ENCODE measurements around the gene CHDH.

CHDH gene

DNA sequence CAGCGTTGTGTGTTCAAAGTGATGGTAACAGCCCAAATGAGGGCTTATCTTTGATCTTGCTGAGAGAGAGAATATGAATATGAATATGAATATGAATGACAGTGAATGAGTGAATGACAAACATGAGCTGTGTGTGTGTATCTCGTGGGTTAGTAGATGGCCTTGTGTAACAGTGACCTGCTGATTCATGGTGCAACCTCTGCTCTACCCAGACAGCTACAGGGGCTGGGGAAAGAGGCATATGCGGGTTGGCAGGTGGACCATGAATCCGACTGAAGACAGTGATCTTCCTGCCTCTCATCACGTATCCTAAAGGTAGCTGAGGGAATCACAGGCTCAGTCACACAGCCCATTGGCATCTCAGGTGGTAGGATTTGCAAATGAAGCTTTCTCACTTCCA, 58.2 kb downstream of the CHDH start:
- DNase-seq: no peak

DNA sequence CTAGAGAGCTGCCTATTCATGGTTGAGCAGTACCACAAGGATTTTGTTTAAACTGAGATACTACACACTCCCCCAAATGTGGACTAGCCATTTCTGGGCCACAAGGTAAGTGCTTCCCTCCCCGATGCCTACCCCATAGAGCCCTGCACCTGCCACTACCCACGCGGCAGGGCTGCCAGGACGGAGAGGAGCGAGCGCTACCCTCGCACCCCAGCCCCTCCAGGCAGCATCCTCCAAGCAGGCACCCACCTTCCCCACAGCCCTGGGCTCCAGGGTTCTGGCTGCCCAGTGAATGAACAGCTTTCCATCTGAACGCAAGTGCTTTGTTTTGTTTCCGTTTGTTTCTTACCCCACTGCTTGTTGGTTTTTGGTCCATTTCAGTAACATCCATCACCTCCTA, 59.2 kb downstream of the CHDH start:
- no peak for DNase-seq

DNA sequence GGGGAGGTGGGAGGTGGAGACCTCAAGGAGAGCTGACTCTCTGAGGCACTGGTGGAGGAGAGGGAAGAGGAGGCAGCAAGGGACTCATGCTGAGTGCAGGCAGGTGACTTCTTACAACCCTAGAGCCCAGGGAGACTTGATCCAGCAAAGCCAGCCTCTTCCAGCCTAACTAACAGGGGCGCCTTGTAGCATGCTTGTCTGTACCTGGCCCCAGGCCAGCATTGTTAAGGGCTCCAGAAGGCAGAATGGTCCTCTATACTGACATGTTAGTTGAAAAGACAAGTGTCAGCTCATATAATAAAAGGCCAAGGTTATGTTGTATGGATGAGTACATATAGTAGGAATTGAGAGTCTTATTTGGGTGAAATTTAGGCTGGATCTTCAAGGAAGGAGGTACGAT, 65.4 kb downstream of the CHDH start:
- no peak for DNase-seq

GRCh38 chr3:53780171-53780570, 66.0 kb downstream of the CHDH start:
- no peak for DNase-seq

- no peak for DNase-seq
These were observed 68.1 kb downstream of the CHDH start for GRCh38 chr3:53778153-53778552.

DNA sequence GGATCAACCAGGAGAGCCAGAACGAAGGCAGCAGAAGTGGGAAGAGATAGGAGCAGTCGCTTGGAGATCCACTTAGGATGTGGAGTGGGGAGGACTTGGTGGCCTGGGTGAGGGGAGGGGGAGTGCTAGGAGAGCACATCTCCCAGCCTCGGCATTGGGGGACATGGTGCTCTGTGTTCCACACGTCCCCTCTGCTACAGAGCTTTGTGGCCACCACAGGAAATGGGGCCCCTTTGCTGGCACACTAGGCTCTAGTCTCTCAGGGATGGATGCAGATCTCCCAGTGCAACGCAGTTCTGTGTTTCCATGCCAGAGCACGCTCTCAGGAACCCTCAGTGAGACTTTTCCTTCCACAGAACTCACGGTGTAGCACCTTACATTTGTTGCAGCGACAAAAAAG, 68.8 kb downstream of the CHDH start:
- DNase-seq: no peak

GRCh38 chr3:53776494-53777101, 69.6 kb downstream of the CHDH start:
- DNase-seq: no peak

- no peak for DNase-seq
These were observed 70.4 kb downstream of the CHDH start for GRCh38 chr3:53775834-53776251.

- DNase-seq: no peak
These were observed 71.2 kb downstream of the CHDH start for GRCh38 chr3:53775018-53775417.

DNA sequence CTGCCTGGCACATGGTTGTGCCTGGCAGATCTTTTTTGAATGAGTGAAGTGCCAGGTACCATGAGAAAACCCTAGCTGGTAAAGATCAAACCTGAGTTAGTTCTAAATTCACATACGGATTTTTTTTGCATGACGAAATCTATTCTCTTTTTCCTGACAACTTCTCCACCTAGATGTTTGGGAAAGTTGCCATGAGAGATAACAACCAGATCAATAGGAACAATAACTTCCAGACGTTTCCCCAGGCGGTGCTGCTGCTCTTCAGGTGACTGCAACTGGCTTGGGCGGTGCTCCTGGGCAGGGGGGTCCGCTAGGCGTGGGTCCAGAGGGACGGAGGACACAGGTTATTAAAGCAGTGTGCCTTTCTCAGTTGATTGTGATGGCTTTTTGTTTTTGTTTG, 71.8 kb downstream of the CHDH start:
- no peak for DNase-seq

- DNase-seq: peak in 1 of 5 donors; percentile 37
These were observed 72.4 kb downstream of the CHDH start for GRCh38 chr3:53773611-53774368.

DNA sequence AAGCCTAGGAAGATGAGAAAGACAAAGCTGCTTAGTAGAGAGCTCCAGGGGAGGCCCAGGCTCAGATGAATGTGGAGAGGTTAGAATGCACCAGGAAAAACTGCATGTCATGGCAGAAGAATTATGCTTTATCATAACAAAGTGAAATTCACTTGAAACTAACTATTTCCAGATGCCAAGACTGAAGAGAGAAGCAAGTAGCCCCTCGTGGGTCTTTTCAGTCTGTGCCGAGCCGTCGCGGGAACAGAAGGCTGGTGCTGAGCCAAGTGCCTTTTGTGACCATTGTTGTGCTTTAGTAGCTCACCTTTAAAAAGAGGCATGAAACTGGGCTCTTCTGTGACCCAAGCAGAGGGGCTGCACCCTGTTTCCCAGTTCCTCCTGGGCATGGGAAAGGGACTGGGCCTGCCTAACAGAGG, 73.2 kb downstream of the CHDH start:
- no peak for DNase-seq

GRCh38 chr3:53772562-53772961, 73.7 kb downstream of the CHDH start:
- DNase-seq: no peak

DNA sequence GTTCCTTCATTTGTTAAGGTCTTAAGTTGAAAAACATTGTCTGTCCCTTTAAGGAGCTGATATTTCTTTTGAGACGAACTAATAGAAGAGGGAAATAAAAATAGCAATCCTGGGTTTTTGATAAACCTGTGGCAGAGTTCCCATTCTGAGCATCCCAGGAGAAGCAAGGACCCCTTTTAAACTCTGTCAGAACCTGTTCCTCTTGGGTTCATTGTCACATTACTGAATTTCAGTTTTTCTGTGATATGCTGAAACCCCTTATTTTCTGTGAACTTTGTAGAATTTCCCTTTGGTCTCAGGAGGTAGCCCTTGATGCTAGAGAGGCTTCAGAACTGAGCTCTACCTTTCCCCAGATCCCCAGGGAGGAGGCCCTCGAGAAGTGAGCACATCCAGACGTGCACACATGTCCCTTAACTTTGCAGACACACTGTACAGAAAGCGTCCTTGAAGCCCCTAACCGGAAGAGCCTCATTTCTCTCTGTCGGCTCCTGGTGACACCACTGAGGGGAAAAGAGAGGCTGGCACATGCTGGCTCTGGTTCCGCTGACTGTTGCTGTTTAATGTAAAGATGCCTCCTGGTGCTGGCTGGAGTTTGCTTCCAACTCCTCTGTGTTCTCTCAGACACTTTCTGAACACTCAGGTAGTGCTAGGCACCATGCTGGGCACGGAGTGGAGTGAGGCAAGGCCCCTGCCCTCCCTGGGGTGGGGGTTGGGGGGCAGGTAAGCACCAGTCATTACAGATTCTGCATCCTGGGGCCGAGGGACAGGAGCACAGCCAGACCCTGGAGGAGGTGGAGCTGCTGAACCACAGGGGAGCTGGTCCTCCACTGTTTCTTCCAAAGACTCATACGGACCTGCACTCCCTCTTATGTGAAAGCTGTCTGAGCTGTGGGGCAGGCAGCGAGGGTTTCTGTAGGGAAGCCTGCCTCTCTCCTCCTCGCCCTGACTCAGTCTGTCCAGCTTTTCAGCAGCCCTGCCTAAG, 77.5 kb downstream of the CHDH start:
- DNase-seq: no peak

DNA sequence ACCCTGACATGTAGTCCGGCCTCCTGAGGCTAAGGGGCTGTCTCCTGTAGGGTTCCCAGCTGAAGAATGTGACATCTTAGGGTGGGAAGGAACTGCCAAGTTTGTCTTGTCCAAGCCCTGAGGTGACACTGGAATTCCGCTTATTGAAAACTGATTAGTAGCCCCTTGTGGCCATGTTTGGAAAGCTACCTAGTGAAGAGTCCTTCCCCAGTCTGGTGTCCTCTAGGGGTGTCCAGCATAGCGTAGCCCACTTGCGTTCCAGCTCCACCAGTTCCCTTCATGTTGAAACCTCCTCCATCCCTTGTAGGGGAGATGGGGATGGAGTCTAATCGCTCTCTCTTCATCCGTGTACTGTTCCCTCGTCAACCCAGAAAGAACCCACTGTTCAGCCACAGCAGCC, 79.5 kb downstream of the CHDH start:
- no peak for DNase-seq

GRCh38 chr3:53765753-53766152, 80.5 kb downstream of the CHDH start:
- DNase-seq: no peak

DNA sequence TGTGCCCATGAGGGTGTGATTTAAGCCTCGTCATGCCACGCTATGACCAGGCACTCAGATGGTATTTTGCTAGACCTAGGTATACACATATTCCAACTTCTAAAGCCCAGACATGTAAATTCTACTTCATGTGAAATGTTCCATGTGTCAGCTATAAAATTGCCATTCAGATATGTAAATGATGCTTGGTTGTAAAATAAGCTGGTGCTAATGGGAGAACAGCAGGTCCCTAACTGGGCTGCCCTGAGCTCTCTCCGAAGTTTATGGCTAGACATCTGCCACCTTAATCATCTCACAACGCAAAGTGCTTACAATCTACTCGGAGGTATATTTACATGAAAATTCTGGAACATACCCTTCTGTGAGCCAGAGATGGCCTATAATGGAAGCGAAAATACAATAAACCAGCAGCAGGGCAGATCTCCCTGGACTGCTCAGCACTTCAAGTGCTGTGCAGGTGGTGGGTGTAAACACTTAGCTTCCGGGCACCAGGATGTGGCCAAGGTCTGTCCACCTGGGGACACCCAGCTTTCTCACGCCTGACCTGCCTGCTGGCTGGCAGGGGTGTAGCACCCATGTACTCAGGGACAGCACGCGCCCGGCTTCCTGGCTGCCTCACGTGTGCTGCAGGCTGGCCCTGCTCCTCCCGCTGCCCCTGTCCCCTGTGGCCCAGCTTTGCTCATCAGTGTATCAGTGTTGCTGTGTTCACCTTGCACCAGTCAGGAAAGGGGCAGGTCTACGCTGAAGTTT, 82.0 kb downstream of the CHDH start:
- DNase-seq: no peak

GRCh38 chr3:53763353-53763752, 82.9 kb downstream of the CHDH start:
- DNase-seq: no peak

Measured in T-helper 1 cell (primary cell).